ENCODE data around the gene CDC37L1.
"Not testable (repeated sequence)": the region's sequence is repeated elsewhere in the genome, so short reads cannot be mapped to it uniquely, and the experiment has no call there.

The CDC37L1 gene

DNA sequence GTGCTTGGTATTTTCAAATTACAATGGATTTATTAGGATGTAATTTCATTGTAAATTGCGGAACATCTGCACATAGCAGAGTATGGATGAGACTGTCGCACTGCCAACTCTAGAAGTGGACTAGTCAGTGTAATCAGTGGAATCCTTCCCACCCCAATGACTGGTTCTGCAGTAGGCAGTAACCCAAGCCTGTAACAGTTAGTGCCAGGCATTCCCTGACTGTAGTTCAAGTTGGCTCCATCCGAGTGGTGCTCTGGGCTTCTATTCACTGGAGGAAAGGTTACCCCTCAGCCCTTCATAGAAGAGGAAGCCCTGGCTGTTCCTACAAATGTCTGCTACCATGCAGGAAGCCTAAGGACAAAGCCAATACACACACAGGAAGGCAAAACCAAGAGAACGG lies 38.4 kb downstream of the CDC37L1 start:
- DNase-seq, result no peak

DNA sequence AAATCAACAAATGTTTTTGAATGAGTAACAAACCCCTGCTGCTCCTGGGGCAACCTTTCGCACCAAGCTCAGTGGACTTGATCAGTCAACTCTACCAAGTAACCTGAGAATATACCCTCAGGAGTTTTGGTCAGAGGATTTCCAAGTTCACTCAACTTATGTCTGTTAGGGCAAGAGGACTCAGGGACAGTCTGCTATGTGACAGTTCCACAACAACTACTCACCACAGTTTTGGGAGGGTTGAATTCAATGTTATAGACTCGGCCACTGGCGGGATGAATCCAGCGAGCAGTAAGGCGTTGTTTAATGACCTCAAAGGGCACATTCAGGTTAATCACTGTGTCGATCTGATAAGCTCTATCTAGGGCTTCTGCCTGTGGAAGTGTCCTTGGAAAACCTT lies 39.5 kb downstream of the CDC37L1 start:
- no peak for DNase-seq

DNA sequence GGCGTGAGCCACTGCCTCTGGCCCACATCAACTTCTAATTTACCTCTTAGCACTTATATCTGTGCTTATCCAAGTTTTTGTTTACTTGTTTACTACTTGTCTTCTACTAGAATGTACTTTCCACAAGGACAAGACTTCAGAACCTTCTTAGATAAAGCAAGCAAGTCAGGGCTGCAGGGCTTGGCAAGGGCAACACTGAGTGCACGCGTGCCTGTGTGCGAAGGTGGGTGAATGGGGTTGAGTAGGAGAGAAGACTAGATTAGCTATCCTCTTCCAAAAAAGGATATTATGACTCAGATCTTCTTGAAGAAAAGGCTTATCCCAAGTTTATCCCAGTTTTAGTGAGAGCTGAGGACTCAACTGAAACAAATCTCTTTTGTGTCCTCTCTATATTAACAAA lies 42.4 kb downstream of the CDC37L1 start:
- no peak for DNase-seq

DNA sequence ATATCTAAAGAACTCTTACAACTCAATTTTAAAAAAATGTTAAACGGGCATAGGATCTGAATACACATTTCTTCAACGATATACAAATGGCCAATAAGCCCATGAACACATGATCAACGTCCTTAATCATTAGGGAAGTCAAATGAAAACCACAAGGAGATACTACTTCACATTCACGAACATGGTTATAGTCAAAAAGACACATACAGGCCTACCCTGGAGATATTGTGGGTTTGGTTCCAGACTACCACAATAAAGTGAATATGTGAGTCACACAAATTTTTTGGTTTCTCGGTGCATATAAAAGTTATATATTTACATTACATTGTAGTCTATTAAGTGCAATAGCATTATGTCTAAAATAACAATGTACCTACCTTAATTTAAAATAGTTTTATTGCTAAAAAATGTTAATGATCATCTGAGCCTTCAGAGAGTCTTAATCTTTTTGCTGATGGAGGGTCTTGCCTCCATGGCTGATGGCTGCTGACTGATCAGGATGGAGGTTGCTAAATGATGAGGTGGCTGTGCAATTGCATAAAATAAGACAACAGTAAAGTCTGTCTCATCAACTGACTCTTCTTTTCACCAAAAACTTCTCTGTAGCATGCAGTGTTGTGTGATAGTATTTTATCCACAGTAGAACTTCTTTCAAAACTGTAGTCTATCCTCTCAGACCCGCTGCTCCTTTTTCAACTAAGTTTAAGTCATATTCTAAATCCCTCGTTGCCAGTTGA lies 46.5 kb downstream of the CDC37L1 start:
- no peak for DNase-seq

DNA sequence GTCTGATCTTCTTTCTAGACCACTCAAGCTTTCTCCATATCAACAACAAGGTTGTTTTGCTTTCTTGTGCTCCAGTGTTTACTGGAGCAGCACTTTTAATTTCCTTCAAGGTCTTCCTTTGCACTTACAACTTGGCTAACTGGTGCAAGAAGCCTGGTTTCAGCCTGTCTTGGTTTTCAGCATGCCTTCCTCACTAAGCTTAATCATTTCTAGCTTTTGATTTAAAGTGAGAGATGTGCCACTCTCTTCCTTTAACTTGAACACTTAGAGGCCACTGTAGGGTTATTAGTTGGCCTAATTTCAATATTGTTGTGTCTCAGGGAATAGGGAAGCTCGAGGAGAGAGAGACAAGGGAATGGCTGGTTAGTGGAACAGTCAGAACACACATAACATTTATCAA lies 48.2 kb downstream of the CDC37L1 start:
- DNase-seq, result no peak

DNA sequence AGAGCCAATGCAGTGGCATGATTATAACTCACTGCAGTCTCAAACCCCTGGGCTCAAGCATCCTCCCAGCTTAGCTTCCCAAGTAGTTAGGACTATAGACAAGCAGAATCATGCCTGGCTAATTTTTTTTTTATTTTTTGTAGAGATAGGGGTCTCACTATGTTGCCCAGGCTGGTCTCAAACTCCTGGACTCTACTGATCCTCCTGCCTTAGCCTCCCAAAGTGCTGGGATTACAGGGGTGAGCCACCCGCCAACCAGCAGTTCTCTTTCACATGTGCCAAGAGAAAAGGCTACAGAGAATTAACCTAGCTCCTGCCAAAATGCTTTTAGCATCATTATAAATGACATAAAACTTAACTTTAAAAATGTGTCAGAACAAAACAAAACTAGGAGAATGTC lies 53.5 kb downstream of the CDC37L1 start:
- DNase-seq, result no peak

DNA sequence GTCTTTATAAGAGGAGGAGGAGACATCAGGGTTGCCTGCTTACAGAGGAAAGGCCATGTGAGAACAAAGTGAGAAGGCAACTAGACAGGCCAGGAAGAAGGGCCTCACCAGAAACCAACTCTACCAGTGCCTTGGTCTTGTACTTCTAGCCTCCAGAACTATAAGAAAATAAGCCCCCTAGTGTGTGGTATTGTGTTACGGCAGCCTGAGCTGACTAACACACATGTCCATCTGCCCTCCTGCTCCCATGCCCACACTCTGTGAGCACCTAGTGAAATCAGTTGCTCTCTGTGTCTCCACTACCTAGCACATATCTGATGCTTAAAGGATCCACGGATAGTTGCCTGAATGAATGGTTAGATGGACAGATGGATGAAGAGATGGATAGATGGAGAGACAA lies 54.8 kb downstream of the CDC37L1 start:
- no peak for DNase-seq

DNA sequence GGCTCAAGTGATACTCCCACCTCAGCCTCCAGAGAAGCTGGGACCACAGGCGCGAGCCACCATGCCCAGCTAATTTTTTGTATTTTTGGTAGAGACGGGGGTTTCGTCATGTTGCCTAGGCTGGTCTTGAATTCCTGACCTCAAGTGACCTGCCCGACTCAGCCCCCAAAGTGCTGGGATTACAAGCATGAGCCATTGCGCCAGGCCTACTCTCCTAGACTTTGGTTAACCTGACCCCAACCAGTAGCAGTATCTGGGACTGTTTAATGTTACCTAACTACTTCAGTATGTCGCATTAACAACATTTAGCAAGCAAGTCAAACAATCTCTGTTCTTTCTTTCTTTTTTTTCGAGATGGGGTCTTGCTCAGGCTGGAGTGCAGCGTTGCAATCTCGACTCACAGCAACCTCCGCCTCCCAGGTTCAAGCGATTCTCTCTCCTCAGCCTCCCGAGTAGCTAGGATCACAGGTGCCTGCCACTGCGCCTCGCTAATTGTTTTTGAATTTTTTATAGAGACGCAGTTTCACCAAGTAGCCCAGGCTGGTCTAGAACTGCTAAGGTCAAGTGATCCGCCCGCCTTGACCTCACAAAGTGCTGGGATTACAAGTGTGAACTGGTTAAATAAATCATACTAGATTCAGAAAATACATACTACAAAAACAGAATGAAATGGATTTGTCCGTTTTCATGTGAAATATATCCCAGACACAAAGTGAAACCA lies 59.7 kb downstream of the CDC37L1 start:
- no peak for DNase-seq

DNA sequence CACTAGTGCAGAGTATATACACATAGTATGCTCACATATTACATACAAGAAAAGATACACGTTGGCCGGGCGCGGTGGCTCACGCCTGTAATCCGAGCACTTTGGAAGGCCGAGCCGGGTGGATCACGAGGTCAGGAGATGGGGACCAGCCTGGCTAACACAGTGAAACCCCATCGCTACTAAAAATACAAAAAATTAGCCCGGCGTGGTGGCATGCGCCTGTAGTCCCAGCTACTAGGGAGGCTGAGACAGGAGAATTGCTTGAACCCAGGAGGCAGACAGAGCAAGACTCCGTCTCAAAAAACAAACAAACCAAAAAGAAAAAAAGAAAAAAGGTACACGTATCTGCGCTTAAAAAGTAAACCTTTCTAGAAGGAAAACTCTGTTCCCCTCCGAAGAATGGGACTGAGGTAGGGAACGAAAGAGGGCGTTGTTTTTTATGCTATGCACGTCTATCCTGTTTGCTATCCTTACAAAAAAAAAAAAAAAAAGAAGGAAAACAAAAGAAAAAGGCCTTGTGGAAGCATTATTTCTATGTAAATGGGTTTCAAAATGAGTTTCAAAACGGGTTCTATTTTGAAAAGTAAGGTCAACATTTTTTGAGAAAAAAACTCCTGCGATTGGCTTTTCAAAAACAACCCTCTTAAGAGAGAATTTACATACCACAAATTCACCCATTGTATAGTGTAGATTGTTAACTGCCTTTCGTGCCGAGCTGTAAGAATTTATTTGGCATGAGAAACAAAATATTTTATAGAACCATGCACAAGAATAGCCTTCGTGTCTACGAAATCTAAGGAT lies 60.4 kb downstream of the CDC37L1 start:
- DNase-seq, result no peak

DNA sequence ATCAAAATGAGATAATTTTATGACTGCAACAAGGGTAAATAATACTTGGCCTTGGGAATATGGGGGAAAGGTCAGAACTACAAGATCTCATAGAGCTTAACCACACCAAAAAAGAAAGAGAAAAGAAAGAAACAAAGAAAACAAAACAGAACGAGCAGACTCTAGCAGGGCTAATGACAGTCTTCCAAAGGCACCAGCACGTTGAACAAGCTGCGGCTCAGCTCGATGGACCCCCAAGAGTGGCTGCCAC lies 60.9 kb downstream of the CDC37L1 start:
- no peak for DNase-seq

DNA sequence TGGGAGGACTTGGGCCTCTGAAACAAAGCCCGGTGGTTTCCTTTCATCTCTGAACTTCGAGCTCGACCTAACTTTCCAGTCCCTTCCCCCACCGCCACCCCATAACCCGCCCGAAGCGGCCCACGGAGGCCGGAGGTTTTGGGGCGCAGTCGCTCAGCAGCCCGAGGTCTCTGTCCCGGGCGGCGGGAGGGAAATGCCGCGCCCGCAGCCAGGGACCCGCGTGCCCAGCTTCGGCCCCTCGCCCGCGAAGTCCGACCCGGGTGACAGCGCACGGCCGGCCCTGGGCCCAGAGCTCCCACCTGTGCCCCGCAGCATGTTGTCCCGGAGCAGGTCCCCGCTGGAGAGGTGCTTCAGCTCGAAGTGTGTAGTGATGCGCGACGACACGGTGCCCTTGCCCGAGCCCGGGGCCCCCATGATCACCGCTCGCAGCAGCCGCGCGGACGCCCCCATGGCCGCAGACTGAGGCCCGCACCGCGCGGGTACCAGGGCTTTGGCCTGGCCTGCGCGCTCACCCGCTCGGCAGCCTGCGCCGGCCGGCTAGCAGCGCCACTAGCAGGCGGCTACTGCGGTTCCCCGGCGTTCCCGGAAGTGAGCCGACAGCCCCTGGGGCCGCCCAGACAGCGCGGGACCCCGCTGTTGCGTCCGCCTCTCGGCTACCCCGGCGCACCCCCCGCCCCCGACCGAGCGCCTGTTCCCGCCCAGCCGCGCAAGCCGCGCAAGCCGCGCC lies 61.4 kb downstream of the CDC37L1 start, which contains the start of gene AK3:
TSS of gene AK3 (minus strand) at position 565 of the 727 bp plus-strand sequence. CDS start at position 450, 115 bp downstream.
- DNase-seq, result peak; percentile 87

DNA sequence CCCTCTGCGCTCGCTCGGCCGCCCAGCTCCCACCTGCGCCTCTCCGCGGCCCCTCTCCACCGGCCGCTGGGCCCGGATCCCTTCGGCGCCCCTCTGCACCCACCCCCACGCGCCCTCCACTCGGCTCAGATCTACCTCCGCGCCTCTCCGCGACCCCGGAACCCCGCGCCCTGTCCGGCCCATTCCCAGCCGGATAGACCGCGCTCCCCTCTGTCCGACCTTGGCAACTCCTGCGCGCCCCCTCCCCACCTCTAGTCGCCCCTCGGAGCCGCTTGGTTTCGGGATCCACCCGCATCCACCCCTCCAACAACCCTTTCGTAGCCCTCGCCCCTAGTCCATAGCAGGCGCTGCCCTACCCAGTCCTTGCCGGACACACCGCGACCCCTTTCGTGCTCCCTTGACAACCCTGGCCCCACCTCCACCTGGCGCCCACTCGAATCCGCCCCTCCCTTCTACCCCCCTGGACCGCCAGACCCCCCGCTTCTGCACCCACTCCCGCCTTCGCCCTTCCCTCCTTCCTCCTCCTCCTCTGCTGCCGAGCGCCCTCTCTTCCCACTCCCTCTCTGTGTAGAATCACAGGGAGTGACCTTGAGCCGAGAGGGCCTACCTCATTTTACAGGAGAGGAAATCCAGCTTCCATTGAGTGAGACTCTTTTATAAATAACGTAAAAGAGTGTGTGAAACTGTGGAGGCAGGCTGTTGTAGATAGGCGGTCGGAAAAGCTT lies 62.2 kb downstream of the CDC37L1 start:
- DNase-seq, result no peak

DNA sequence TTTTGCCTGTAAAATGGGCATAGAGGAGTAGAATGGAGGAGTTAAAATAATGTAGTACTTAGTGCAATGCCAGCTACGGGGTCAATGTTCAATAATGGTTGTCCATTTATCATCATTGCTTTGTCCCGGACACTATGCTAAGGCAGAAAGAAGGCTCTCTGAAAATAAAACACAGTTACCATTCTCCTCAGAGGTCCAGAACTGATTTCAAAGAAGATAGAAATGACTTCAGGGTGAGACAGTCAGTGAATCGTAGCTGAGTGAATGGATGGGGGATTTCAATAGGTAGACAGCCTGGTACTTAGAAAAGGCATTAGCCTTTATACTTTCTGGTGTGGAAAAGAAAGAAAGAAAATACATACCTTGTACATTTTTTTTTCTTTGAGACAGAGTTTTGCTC lies 62.9 kb downstream of the CDC37L1 start:
- no peak for DNase-seq

DNA sequence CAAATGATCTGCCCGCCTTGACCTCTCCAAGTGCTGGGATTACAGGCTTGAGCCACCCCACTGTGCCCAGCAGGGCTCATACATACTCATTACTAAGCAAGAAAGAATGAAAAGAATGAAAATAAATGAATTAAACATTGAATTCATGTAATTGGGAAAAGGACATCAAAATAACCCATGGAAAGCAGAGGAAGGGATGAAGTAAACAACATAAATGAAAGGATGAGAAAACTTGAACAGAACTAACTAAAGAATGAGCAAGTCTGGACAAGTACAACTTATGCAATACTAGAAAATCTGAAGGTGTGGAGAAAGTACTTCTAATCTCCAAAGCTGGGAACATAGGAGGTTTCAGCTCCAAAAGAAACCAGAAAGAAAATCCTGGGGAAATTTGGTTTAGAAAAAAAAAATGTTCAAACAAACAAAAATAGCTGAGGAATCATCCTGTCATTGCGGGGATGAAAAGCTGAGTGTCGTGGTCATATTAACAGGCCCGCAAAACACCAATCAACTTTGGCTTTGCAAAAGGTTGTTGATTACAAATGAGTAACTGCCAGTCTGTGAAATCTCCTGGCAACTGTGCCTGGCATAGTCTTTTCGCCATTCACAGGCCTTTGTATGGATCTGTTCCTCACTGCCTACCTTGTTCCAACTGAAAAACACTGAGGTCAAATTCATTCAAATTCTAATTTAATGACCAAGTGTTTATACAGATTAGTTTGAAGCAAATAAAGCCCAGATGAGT lies 63.9 kb downstream of the CDC37L1 start:
- no peak for DNase-seq

DNA sequence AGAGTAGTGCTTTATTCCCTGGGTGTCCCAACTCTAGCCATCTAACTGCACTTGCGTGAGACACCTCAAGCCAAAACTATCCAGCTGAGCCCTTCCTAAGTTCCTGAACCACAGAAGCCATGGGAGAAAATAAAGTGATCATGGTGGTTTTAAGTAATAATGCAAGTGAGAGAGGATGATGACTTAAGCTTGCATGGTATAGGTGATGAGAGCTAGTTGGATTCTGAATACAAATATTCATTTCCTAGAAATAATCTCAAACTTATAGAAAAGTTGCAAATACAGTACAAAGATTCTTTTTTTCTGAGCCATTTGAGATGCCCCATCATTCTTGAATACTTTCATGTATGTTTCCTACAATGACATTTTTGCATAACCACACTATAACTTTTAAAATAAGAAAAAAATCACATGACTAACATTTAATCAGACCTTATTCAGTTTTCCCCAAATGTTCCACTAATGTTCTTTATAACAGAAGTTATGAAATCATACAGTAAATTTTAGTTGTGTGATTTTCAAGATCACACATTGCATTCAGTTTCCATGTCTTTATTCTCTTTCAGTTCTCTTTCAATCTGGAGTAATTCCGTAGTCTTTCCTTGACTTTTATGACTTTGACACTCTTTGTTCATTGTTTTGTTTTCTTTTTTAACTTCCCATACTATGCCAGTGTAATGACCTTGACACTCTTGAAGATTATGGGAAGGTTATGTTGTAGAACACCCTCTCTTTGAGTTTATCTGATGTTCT lies 67.1 kb downstream of the CDC37L1 start:
- no peak for DNase-seq

DNA sequence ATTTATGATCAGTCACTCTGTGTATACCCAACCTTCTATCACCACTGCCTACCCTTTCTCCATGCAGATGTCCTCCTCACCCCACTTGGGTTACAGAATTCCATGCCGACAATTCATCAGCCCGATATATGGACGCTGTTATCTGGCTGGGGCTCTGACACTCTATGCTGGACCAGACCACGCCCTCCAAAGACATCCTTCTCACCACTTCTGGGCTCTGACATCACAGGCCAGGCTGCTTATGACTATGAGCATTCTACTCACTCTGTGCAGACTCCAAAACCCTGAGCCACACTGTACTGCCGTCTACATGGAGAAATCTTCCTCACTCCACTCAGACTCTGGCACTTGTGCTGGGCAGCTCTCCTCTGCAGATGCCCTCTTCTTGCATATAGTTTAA lies 69.2 kb downstream of the CDC37L1 start:
- no peak for DNase-seq

DNA sequence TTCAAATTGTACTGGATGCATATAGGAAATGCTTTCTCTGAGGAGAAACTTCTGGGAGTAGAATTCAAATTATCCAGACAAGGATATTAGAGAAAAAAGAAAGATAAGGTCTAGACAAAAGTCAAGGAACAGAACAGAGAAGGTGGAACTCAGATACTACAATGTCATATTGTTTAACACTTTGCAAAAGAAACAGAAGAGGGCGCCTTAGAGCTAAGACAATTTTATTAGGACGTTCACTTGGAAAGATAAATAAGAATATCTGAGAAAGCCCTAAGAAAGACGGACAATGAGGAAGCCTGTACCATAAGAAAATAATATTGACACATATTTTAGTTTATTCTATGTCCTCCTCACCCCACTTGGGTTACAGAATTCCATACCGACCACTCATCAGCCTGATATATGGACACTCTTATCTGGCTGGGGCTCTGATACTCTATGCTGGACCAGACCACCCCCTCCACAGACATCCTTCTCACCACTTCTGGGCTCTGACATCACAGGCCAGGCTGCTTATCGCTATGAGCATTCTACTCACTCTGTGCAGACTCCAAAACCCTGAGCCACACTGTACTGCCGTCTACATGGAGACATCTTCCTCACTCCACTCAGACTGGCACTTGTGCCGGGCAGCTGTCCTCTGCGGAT lies 70.8 kb downstream of the CDC37L1 start:
- no peak for DNase-seq

DNA sequence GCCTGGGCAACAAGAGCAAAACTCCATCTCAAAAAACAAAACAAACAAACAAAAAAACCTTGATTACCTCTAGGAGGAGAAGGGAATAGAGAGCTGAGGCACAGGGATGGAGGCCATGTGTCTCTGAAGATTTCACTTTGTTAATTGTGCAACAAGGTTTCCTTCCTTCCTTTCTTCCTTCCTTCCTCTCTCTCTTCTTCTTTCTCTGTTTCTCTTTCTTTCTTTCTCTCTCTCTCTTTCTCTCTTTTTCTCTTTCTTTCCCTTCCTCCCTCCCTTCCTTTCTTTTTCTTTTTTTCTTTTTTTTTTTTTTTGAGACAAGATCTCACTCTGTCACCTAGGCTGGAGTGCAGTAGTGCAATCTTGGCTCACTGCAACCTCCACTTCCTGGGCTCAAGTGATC lies 75.2 kb downstream of the CDC37L1 start:
- not testable (repeated sequence) for DNase-seq

DNA sequence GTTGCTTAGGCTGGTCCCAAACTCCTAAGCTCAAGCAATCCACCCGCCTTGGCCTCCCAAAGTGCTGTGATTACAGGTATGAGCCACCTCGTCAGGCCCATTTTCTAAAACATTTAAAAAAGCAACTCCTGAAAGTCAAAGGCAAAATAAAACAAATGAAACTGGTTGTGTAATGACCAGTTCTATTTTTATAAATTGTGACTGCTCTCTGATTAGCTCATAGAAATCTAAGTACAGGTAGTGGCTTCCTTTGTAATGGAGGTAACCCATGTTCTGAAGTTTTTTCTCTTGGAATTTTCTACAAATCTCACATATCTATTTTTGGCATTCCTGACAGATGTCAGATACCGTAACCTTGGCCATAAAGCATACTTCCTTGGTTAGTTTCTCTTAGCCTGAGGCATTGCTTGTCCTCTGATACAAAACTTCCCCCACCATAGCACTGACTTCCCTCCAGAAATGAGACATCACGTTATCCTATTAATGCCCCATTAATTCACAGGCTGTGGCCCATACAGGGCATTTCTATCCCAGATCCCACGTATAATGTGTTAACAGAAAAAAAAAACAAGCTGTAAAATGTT lies 75.7 kb downstream of the CDC37L1 start:
- no peak for DNase-seq

DNA sequence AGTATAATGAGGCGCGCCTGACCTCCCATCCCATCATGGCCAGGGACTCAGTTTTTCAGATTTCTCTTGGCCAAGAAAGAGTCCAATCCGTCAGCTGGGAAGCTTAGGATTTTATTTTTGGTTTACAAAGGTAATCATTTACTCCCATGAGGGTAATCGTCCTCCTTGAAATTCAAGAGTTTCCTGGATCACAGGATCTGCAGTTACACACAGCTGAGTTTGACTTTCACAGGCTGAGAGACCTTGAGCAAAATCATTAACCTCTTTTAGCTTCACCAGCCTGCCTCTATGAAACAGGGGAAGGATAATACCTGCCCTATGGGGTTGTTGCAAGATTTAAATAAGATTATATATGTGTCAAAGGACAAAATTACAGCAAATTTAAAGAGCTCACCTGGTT lies 77.1 kb downstream of the CDC37L1 start:
- DNase-seq, result no peak
